ENCODE measurements around the gene KREMEN1.

The KREMEN1 gene

DNA sequence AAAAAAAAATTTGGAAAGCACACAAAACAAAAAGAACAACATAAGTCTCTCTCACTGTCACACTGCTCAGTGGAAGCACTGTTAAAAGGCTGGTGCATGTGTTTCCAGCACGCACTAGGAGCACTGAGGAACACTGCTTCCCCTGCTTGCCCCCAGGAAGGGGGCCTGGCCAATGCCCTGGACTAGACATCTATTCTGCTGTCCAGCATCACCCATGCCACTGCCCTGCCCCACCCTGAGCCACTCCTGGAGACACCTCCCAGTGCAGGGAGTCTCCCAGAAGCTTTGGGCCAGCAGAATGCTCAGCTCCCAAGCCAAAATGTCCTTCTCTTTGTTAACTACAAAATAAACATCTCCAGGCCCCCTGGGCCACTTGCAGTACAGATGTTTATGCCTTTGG lies 83.1 kb downstream of the KREMEN1 start:
- TF ChIP-seq, protein P1, sequence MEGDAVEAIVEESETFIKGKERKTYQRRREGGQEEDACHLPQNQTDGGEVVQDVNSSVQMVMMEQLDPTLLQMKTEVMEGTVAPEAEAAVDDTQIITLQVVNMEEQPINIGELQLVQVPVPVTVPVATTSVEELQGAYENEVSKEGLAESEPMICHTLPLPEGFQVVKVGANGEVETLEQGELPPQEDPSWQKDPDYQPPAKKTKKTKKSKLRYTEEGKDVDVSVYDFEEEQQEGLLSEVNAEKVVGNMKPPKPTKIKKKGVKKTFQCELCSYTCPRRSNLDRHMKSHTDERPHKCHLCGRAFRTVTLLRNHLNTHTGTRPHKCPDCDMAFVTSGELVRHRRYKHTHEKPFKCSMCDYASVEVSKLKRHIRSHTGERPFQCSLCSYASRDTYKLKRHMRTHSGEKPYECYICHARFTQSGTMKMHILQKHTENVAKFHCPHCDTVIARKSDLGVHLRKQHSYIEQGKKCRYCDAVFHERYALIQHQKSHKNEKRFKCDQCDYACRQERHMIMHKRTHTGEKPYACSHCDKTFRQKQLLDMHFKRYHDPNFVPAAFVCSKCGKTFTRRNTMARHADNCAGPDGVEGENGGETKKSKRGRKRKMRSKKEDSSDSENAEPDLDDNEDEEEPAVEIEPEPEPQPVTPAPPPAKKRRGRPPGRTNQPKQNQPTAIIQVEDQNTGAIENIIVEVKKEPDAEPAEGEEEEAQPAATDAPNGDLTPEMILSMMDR (IDR thresholded peaks at IDR 0.05; ENCODE audit: low read depth, low read length, missing control alignments), result no peak
- in situ Hi-C loops (cut with HindIII; ENCODE audit: low pct_ligation_motif_present, low sequenced_read_pairs), result no loop called here
- Histone ChIP-seq H3K27me3 (replicated peaks) (no peaks in the 10 kb centered on the region), H3K36me3 (replicated peaks) (no peaks in the 10 kb centered on the region), H3K4me3 (ENCODE audit: low read depth, low read length) (no peak overlapping the region), H3K27ac (no peak overlapping the region)
- DNase-seq, result no peak

DNA sequence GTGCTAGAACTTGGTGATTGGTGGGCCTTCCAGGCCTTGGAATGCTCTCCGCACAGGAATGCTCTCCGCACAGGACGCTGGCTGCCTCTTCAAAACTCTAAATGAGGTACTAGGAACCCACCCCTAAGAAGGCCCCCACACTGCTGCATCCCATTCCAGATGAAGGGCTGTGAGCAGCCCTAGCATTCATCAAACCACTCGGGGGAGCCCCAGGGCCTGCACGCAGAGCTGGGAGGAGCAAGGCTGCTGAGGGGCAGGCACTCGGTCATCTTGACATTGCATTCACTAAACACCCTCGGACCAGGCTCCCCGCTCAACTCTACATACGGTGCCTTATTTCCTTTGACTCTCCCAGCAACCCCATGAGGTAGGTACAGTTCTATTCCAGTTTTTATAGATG lies 83.7 kb downstream of the KREMEN1 start:
- Histone ChIP-seq H3K4me3 (ENCODE audit: low read depth, low read length) (no peak overlapping the region), H3K27ac (no peak overlapping the region), H3K27me3 (replicated peaks) (no peaks in the 10 kb centered on the region), H3K36me3 (replicated peaks) (no peaks in the 10 kb centered on the region)
- no peak for DNase-seq
- in situ Hi-C loops (cut with HindIII; ENCODE audit: low pct_ligation_motif_present, low sequenced_read_pairs), result no loop called here
- TF ChIP-seq, protein P1 (IDR thresholded peaks at IDR 0.05; ENCODE audit: low read depth, low read length, missing control alignments), result peak; percentile 57

DNA sequence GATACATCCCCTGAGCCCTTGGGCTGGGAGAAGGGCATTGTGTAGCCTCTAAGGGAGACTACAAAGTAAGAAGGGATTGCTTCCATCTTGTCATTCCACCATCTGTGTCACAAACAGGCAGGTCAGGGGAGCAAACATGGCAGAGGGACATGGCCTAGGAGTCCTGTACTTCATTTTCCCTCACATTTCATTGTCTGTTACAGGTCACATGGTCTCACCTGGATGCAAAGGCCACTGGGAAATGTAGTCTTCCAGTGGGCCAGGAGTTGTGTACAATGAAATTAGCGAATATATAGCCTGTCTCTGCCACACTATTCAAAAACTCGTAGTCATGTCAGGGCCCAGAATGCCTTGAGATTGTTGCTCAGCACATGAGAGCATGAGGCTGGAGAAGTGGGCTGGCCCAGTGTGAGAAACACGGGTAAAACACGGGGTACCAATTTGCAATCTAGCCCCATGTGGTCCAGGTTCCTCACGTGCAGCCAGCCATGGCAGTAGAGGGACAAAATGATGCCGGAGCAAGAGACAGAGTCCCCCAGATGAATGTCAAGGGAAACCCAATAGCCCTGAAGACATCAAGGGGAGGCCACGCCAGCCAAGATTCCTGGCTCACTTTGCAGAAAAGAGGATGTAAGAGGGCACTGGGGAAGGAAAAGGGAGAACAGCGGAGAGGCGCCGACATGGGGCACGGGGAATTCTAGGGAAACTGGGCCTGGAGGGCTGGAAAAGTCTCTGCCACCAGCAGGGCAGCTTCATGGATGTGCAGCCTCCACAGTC lies 85.1 kb downstream of the KREMEN1 start:
- no peaks in the 10 kb centered on the region for H3K27me3 ChIP-seq (replicated peaks)
- H3K4me3 ChIP-seq (ENCODE audit: low read depth, low read length), result no peak overlapping the region
- DNase-seq, result no peak
- H3K27ac ChIP-seq, result no peak overlapping the region
- in situ Hi-C loops (cut with HindIII; ENCODE audit: low pct_ligation_motif_present, low sequenced_read_pairs), result no loop called here
- TF ChIP-seq, protein P1 (IDR thresholded peaks at IDR 0.05; ENCODE audit: low read depth, low read length, missing control alignments), result no peak
- no peaks in the 10 kb centered on the region for H3K36me3 ChIP-seq (replicated peaks)

- in situ Hi-C loops (cut with HindIII; ENCODE audit: low pct_ligation_motif_present, low sequenced_read_pairs), result no loop called here
- DNase-seq, result no peak
- TF ChIP-seq, protein P1 (IDR thresholded peaks at IDR 0.05; ENCODE audit: low read depth, low read length, missing control alignments), result no peak
These were observed 85.7 kb downstream of the KREMEN1 start for GRCh38 chr22:29158546-29158945.

GRCh38 chr22:29163808-29164207 lies 91.0 kb downstream of the KREMEN1 start:
- Histone ChIP-seq H3K4me3 (ENCODE audit: low read depth, low read length) (no peak overlapping the region), H3K27me3 (replicated peaks) (no peaks in the 10 kb centered on the region), H3K27ac (no peak overlapping the region), H3K36me3 (replicated peaks) (no peaks in the 10 kb centered on the region)
- no peak for DNase-seq
- TF ChIP-seq, protein P1 (IDR thresholded peaks at IDR 0.05; ENCODE audit: low read depth, low read length, missing control alignments), result no peak
- in situ Hi-C loops (cut with HindIII; ENCODE audit: low pct_ligation_motif_present, low sequenced_read_pairs), result no loop called here

More at GRCh38 chr22:29158546-29158945, 85.7 kb downstream of the KREMEN1 start:
- no peaks in the 10 kb centered on the region for H3K27me3 ChIP-seq (replicated peaks)
- no peak overlapping the region for H3K27ac ChIP-seq
- H3K4me3 ChIP-seq (ENCODE audit: low read depth, low read length), result no peak overlapping the region
- no peaks in the 10 kb centered on the region for H3K36me3 ChIP-seq (replicated peaks)

All from brain microvascular endothelial cell (primary cell).